Right lobe of liver (tissue), 6 donors: Measurements from ENCODE around the gene SLC15A3. TPM values are rescaled to one million over a fixed set of nuclear protein-coding genes. Genes with fewer than 3 reads are reported as not detected.

Source experiments
- ATAC-seq, 4 donors: fragments of 200-7000 bp; cut with Tn5 transposase; one replicate each; pipeline ENCODE4 v1.9.1; 2020; ENCODE audit warnings: mild to moderate bottlenecking in 4 of 4, moderate library complexity in 4 of 4
- DNase-seq, 3 donors: peaks; one replicate each; pipeline ENCODE4 v3.0.0-alpha.2; 2020
- H3K27ac ChIP-seq, 3 donors: fragments of 200-600 bp; one replicate each; pipeline ENCODE4 v1.8.0; 2022
- H3K27me3 ChIP-seq, 2 donors: fragments of 200-600 bp; one replicate each; pipeline ENCODE4 v1.8.0; 2022
- H3K36me3 ChIP-seq, 4 donors: fragments of 200-600 bp; sonication (generic) in 1 of 4; one replicate each; pipeline versions ENCODE4 v1.5.1 to v1.8.0; 2017 to 2022; ENCODE audit warnings: control low read depth in 1 of 4
- H3K4me1 ChIP-seq, 4 donors: fragments of 200-600 bp; sonication (generic) in 1 of 4; one replicate each; pipeline versions ENCODE4 v1.5.1 to v1.8.0; 2017 to 2022; ENCODE audit warnings: control low read depth in 1 of 4
- H3K4me3 ChIP-seq, 3 donors: fragments of 200-600 bp; one replicate each; pipeline ENCODE4 v1.8.0; 2022
- H3K9me3 ChIP-seq, 4 donors: fragments of 200-600 bp; sonication (generic) in 1 of 4; one replicate each; pipeline versions ENCODE4 v1.5.1 to v1.8.0; 2017 to 2022; ENCODE audit warnings: control low read depth in 1 of 4
- CTCF ChIP-seq, 4 donors: fragments of 200-600 bp in 3 of 4; fragments of 450-650 bp in 1 of 4; IDR thresholded peaks; one replicate each; pipeline versions ENCODE4 v1.5.1 to v1.8.0; 2016 to 2022; ENCODE audit warnings: antibody characterized with exemption in 4 of 4, mild to moderate bottlenecking in 2 of 4
- POLR2A ChIP-seq: fragments of 450-650 bp; IDR thresholded peaks from one replicate; pipeline ENCODE4 v1.6.1; 2017; ENCODE audit warnings: antibody characterized with exemption, mild to moderate bottlenecking
- WGBS: methylation state at CpG from one replicate; pipeline ENCODE4 v1.1.6; 2018; ENCODE audit warnings: low coverage, low lambda C conversion rate; ENCODE audit not compliant: insufficient coverage; ENCODE audit errors: missing lambda C conversion rate; 5-methylcytosine and 5-hydroxymethylcytosine counted together
- intact Hi-C, 2 donors: fragments of 100-400 bp; cut with DNase I; formaldehyde crosslinking; loops; one replicate each; pipeline versions ENCODE4 v1.11.2 to v1.14.1; 2022
- total RNA-seq, 6 experiments: library from RNA; depleted of rRNA in 2 of 6; stranded (reverse); fragments of >200 nt in 2 of 6; fragmentation: NEBNext Ultra II Directional in 3 of 6; extraction: Animal tissue kit (Norgen Biotek cat#: 25700) in 3 of 6; gene quantifications; one replicate each; pipeline versions ENCODE4 v1.1.0 to v1.2.4, GENCODE V29; 2016 to 2023
- donor health status: DM: no; HTN: yes; CAD: no.
- donor health status: DM: no; HTN: no; CAD: no.
- donor health status: DM: no; HTN: no; CAD: no.
- donor health status: DM: no; HTN: yes; CAD: no.
- donor health status: DM: no; HTN: yes; CAD: no.

SLC15A3 gene
- total RNA-seq, 6 experiments from 2014 or later, result 7.2 to 22.2 (median 9.2) TPM

DNA sequence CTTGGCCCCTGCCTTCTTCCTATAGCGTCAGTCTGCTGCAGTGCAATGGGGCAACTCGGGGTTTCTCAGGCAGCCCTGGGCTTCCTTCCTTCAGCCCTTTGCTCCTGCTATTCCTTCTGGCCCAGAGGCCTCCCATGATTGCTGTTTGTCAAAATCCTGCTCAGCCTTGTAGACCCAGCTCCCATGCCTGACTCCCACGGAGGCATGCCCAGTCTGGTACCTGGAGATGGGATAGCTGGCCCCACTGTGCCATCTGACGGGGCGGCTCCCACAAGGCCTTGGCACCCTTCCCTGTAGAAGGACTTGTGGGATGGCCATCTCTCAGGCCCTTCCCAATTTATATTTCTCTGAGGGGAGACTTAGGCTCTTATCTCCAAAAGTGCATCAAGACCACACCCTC is 18.9 kb upstream of the SLC15A3 start:
- intact Hi-C loops, result no loop called here
- H3K27me3 ChIP-seq, result no peaks in the 10 kb centered on the region
- H3K27ac ChIP-seq, result no peak overlapping the region
- H3K36me3 ChIP-seq, result no peaks in the 10 kb centered on the region
- TF ChIP-seq CTCF (IDR thresholded peaks at IDR 0.05) (no peak), POLR2A (no peak)
- 51% methylated on average over 4 of the region's 5 CpGs for WGBS
- ATAC-seq (no peak), DNase-seq (no peak)
- H3K4me3 ChIP-seq, result no peak overlapping the region
- H3K9me3 ChIP-seq, result no peaks in the 10 kb centered on the region
- H3K4me1 ChIP-seq, result no peaks in the 10 kb centered on the region

DNA sequence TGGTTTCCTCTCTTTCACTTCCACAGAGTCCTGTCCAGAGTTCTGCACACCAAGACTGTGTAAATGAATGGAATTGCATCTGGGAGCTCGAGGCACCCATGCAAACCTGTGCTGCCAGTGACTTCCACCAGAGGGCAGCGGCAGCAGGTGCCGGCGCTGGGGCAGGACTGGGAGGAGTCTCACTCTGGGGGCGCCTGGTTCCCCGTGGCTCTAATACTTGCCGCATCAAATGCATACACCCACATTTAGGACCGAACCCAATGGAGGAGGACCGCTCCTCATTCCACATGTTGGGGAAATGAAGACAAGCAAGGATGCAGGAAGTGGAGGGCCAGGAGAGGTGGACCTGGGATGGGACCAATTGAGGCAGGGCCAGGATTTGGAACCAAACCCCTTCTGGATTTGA is 18.4 kb upstream of the SLC15A3 start:
- TF ChIP-seq CTCF (IDR thresholded peaks at IDR 0.05), result peak; percentile 73 to 88 (median 80)
- TF ChIP-seq POLR2A, result no peak
- intact Hi-C loops, result no loop called here
- no peak overlapping the region for H3K27ac ChIP-seq
- ATAC-seq, result peak; percentile 79 to 88 (median 85)
- H3K4me3 ChIP-seq, result no peak overlapping the region
- no peaks in the 10 kb centered on the region for H3K9me3 ChIP-seq
- H3K4me1 ChIP-seq, result no peaks in the 10 kb centered on the region
- DNase-seq, result peak in 2 of 3 donors; percentile 62 to 63
- no peaks in the 10 kb centered on the region for H3K27me3 ChIP-seq
- no peaks in the 10 kb centered on the region for H3K36me3 ChIP-seq
- 14% methylated on average over 6 of the region's 9 CpGs for WGBS

GRCh38 chr11:60968223-60968622 is 16.2 kb upstream of the SLC15A3 start:
- ATAC-seq, result no peak
- DNase-seq, result no peak
- H3K4me3 ChIP-seq, result no peak overlapping the region
- no peaks in the 10 kb centered on the region for H3K4me1 ChIP-seq
- H3K36me3 ChIP-seq, result no peaks in the 10 kb centered on the region
- no peak overlapping the region for H3K27ac ChIP-seq
- intact Hi-C loops, result loop anchor here in 1 of 2 donors (10.0 kb wide), 1 partner anchor 167 kb away; no protein-coding TSS in a partner anchor
- WGBS, result 33% methylated on average over 1 of the region's 1 CpG
- no peaks in the 10 kb centered on the region for H3K27me3 ChIP-seq
- no peaks in the 10 kb centered on the region for H3K9me3 ChIP-seq
- TF ChIP-seq POLR2A (no peak), CTCF (IDR thresholded peaks at IDR 0.05) (no peak)

GRCh38 chr11:60966890-60967289 is 14.9 kb upstream of the SLC15A3 start:
- H3K27me3 ChIP-seq, result no peaks in the 10 kb centered on the region
- no peaks in the 10 kb centered on the region for H3K36me3 ChIP-seq
- TF ChIP-seq CTCF (IDR thresholded peaks at IDR 0.05), result no peak
- TF ChIP-seq POLR2A, result no peak
- H3K4me1 ChIP-seq, result no peaks in the 10 kb centered on the region
- no peaks in the 10 kb centered on the region for H3K9me3 ChIP-seq
- H3K27ac ChIP-seq, result no peak overlapping the region
- ATAC-seq (peak in 3 of 4 donors; percentile 37 to 50 (median 39)), DNase-seq (no peak)
- no peak overlapping the region for H3K4me3 ChIP-seq
- WGBS, result 75% methylated on average over 4 of the region's 4 CpGs
- intact Hi-C loops, result loop anchor here in 1 of 2 donors (10.0 kb wide), 1 partner anchor 168 kb away; no protein-coding TSS in a partner anchor

- no peaks in the 10 kb centered on the region for H3K36me3 ChIP-seq
- no peaks in the 10 kb centered on the region for H3K9me3 ChIP-seq
- intact Hi-C loops, result loop anchor here in 1 of 2 donors (10.0 kb wide), 1 partner anchor 170 kb away; no protein-coding TSS in a partner anchor
- no peaks in the 10 kb centered on the region for H3K4me1 ChIP-seq
- WGBS, result 50% methylated on average over 1 of the region's 6 CpGs
- no peak overlapping the region for H3K27ac ChIP-seq
- TF ChIP-seq POLR2A (no peak), CTCF (IDR thresholded peaks at IDR 0.05) (no peak)
- H3K4me3 ChIP-seq, result no peak overlapping the region
- H3K27me3 ChIP-seq, result no peaks in the 10 kb centered on the region
- ATAC-seq, result no peak
- no peak for DNase-seq
Observed at GRCh38 chr11:60964801-60965200, 12.8 kb upstream of the SLC15A3 start.
